LNCaP clone FGC (cell line): Measurements from ENCODE around the gene ELK3.

Experiments
- DNase-seq: peaks from one replicate; pipeline ENCODE4 v3.0.0-alpha.2; 2011; ENCODE audit warnings: low read depth
- H3K4me3 ChIP-seq: 2 replicates; pipeline ENCODE4 v1.5.1; 2011; ENCODE audit warnings: mild to moderate bottlenecking, low read depth, low read length, control low read depth
- CTCF ChIP-seq: IDR thresholded peaks from 2 replicates; pipeline ENCODE4 v1.5.1; 2012; ENCODE audit warnings: mild to moderate bottlenecking; ENCODE audit not compliant: control insufficient read depth, insufficient read depth; ENCODE audit errors: extremely low read depth

The ELK3 gene

GRCh38 chr12:96204381-96204780 lies 10.2 kb downstream of the ELK3 start:
- no peak overlapping the region for H3K4me3 ChIP-seq
- TF ChIP-seq CTCF = no peak
- no peak for DNase-seq

GRCh38 chr12:96205908-96206307 lies 11.7 kb downstream of the ELK3 start:
- no peak for TF ChIP-seq CTCF

GRCh38 chr12:96206936-96207662 lies 12.9 kb downstream of the ELK3 start:
- no peak overlapping the region for H3K4me3 ChIP-seq
- no peak for TF ChIP-seq CTCF
- DNase-seq = no peak

More at GRCh38 chr12:96205908-96206307, 11.7 kb downstream of the ELK3 start:
- no peak for DNase-seq
- no peak overlapping the region for H3K4me3 ChIP-seq

GRCh38 chr12:96208346-96208745 lies 14.2 kb downstream of the ELK3 start:
- H3K4me3 ChIP-seq = no peak overlapping the region
- no peak for DNase-seq
- no peak for TF ChIP-seq CTCF

GRCh38 chr12:96208801-96209549 lies 14.8 kb downstream of the ELK3 start:
- no peak for TF ChIP-seq CTCF
- DNase-seq = no peak
- no peak overlapping the region for H3K4me3 ChIP-seq

GRCh38 chr12:96210376-96211055 lies 16.3 kb downstream of the ELK3 start:
- no peak for TF ChIP-seq CTCF
- DNase-seq = no peak
- H3K4me3 ChIP-seq = no peak overlapping the region
